Fibroblast of mammary gland (primary cell): ENCODE results near the gene RBM20.

Experiments
- DNase-seq: peaks from one replicate; pipeline ENCODE4 v3.0.0-alpha.2; 2010; ENCODE audit warnings: low read depth
- H3K4me3 ChIP-seq: 2 replicates; pipeline ENCODE4 v1.5.1; 2011; ENCODE audit warnings: low read depth, mild to moderate bottlenecking, low read length, moderate library complexity; ENCODE audit not compliant: control insufficient read depth
- CTCF ChIP-seq: conservative IDR thresholded peaks from 2 replicates; pipeline ENCODE4 v1.5.1; 2011; ENCODE audit warnings: low read depth, low read length, inconsistent platforms; ENCODE audit not compliant: control insufficient read depth, insufficient read depth

The RBM20 gene

GRCh38 chr10:110679486-110680272, 35.5 kb downstream of the RBM20 start:
- H3K4me3 ChIP-seq: no peak overlapping the region
- TF ChIP-seq CTCF: no peak
- DNase-seq: no peak

- no peak for TF ChIP-seq CTCF
- no peak overlapping the region for H3K4me3 ChIP-seq
- DNase-seq: no peak
These were observed 36.3 kb downstream of the RBM20 start for GRCh38 chr10:110680273-110681020.

GRCh38 chr10:110681023-110681681, 37.0 kb downstream of the RBM20 start:
- peak; percentile 24 for DNase-seq
- TF ChIP-seq CTCF: peak; percentile 52
- H3K4me3 ChIP-seq: no peak overlapping the region

GRCh38 chr10:110682348-110682747, 38.2 kb downstream of the RBM20 start:
- H3K4me3 ChIP-seq: no peak overlapping the region
- no peak for DNase-seq
- TF ChIP-seq CTCF: no peak

GRCh38 chr10:110684800-110685446, 40.8 kb downstream of the RBM20 start:
- no peak for TF ChIP-seq CTCF
- no peak overlapping the region for H3K4me3 ChIP-seq
- DNase-seq: no peak

GRCh38 chr10:110686047-110686446, 41.9 kb downstream of the RBM20 start:
- no peak for TF ChIP-seq CTCF
- no peak for DNase-seq
- no peak overlapping the region for H3K4me3 ChIP-seq
